ENCODE results near the gene PEMT.

Gene PEMT

DNA sequence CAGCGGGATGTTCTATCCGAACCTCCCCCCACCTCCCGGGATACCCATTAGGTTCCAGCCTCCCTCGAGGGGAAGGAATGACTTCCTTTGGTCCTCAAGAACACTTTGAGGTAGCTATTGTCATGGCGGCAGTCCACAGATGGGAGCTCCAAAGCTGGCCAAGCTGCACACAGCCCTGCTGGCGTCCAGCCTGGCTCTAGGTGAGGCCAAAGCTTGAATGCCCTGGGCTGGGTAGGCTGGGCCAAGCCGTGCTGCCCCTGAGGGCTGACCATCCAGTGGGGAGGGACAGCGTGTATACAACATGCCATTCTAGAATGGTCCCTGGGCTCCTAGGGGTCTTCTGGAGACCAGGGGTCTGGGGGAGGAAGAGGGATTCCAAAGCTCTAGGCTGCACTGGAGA, 43.5 kb downstream of the PEMT start:
- Histone ChIP-seq H3K9me3 (ENCODE audit: control insufficient read depth, low read length) (no peaks in the 10 kb centered on the region), H3K9ac (ENCODE audit: low read length) (no peak overlapping the region), H3K4me1 (ENCODE audit: control insufficient read depth, insufficient read depth, low read length) (peaks cover 25% of the 10 kb centered on the region), H3K36me3 (ENCODE audit: control insufficient read depth, insufficient read depth, low read length, severe bottlenecking) (peaks cover 33% of the 10 kb centered on the region), H3K4me3 (ENCODE audit: low read length) (no peak overlapping the region), H3K27me3 (replicated peaks; ENCODE audit: control insufficient read depth, insufficient read depth, low read length) (no peaks in the 10 kb centered on the region)
- no peak for DNase-seq (ENCODE audit: low read depth)

DNA sequence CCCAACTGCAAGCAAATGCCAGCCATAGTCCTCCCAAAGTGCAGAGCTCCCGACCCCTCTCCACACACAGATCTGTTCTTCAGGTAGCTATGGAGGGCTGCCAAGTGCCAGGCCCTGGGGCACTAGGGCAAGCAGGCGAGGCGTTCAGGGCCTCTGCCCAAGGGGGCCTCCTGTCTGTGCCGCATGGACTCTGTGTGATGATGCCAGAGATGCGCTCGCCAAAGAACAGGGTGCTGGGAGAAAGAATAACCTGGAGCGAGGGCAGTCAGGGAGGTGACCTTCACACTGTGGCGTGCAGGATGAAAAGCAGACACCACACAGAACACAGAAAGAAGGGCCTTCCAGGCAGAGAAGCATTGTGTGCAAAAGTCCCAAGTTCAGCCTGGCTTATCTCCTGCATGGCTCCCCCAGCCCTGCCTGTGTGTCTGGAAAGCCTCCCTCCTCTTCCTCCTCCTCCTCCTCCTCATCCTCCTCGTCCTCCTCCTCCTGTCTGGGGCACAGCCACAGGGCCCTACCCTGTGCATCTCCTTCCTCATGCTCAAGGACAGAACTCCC, 44.2 kb downstream of the PEMT start:
- Histone ChIP-seq H3K27me3 (replicated peaks; ENCODE audit: control insufficient read depth, insufficient read depth, low read length) (no peaks in the 10 kb centered on the region), H3K4me3 (ENCODE audit: low read length) (no peak overlapping the region), H3K9me3 (ENCODE audit: control insufficient read depth, low read length) (no peaks in the 10 kb centered on the region), H3K4me1 (ENCODE audit: control insufficient read depth, insufficient read depth, low read length) (peaks cover 25% of the 10 kb centered on the region), H3K36me3 (ENCODE audit: control insufficient read depth, insufficient read depth, low read length, severe bottlenecking) (peaks cover 30% of the 10 kb centered on the region), H3K9ac (ENCODE audit: low read length) (no peak overlapping the region)
- no peak for DNase-seq (ENCODE audit: low read depth)

- DNase-seq (ENCODE audit: low read depth) = no peak
- Histone ChIP-seq H3K4me1 (ENCODE audit: control insufficient read depth, insufficient read depth, low read length) (peaks cover 23% of the 10 kb centered on the region), H3K36me3 (ENCODE audit: control insufficient read depth, insufficient read depth, low read length, severe bottlenecking) (peaks cover 29% of the 10 kb centered on the region), H3K4me3 (ENCODE audit: low read length) (no peak overlapping the region), H3K27me3 (replicated peaks; ENCODE audit: control insufficient read depth, insufficient read depth, low read length) (no peaks in the 10 kb centered on the region), H3K9me3 (ENCODE audit: control insufficient read depth, low read length) (no peaks in the 10 kb centered on the region), H3K9ac (ENCODE audit: low read length) (peak overlapping the region; percentile 28)
These were observed 44.9 kb downstream of the PEMT start for GRCh38 chr17:17546399-17547185.

- H3K4me1 ChIP-seq (ENCODE audit: control insufficient read depth, insufficient read depth, low read length) = peaks cover 18% of the 10 kb centered on the region
- peak overlapping the region; percentile 28 for H3K9ac ChIP-seq (ENCODE audit: low read length)
- H3K4me3 ChIP-seq (ENCODE audit: low read length) = no peak overlapping the region
These were observed 45.5 kb downstream of the PEMT start for GRCh38 chr17:17545984-17546383.

GRCh38 chr17:17545031-17545820, 46.3 kb downstream of the PEMT start:
- Histone ChIP-seq H3K36me3 (ENCODE audit: control insufficient read depth, insufficient read depth, low read length, severe bottlenecking) (peaks cover 22% of the 10 kb centered on the region), H3K9ac (ENCODE audit: low read length) (no peak overlapping the region), H3K4me1 (ENCODE audit: control insufficient read depth, insufficient read depth, low read length) (peaks cover 18% of the 10 kb centered on the region), H3K27me3 (replicated peaks; ENCODE audit: control insufficient read depth, insufficient read depth, low read length) (no peaks in the 10 kb centered on the region), H3K9me3 (ENCODE audit: control insufficient read depth, low read length) (no peaks in the 10 kb centered on the region), H3K4me3 (ENCODE audit: low read length) (no peak overlapping the region)
- peak; percentile 77 for DNase-seq (ENCODE audit: low read depth)

More at GRCh38 chr17:17545984-17546383, 45.5 kb downstream of the PEMT start:
- no peaks in the 10 kb centered on the region for H3K27me3 ChIP-seq (replicated peaks; ENCODE audit: control insufficient read depth, insufficient read depth, low read length)
- peaks cover 29% of the 10 kb centered on the region for H3K36me3 ChIP-seq (ENCODE audit: control insufficient read depth, insufficient read depth, low read length, severe bottlenecking)
- no peak for DNase-seq (ENCODE audit: low read depth)
- H3K9me3 ChIP-seq (ENCODE audit: control insufficient read depth, low read length) = no peaks in the 10 kb centered on the region

DNA sequence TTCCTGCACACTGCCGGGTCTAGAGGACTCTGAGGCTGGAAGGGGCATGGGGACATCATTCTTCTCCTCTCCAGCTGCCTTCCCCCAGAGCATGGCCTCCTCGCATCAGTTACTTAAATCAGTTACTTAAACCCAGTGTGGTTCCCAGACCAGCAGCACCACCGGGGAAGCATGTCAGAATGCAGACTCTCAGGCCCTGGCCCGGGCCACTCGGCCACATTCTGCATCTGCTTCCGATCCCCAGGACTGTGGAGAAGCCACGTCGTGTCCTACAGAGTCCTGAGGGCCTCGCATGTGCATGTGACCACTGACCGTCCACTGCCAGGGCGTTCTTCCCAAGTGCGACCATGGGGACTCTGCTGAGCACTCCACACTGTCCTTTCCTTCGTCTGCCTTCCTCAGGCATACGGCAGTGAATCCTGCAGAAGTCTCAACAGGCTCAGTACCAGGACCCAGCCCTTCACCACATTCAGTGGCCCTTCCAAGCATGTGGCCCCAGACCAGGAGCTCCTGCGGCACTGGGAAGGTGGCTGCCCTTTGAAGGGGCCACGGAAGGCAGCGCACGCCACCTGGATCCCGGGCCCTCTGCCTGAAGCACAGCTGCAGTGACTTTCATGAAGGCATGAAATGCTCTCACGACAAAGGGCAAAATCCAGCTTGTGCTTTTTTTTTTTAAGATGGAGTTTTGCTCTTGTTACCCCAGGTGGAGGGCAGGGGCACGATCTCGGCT, 48.4 kb downstream of the PEMT start:
- peaks cover 20% of the 10 kb centered on the region for H3K4me1 ChIP-seq (ENCODE audit: control insufficient read depth, insufficient read depth, low read length)

GRCh38 chr17:17541640-17542001, 49.9 kb downstream of the PEMT start:
- Histone ChIP-seq H3K9me3 (ENCODE audit: control insufficient read depth, low read length) (no peaks in the 10 kb centered on the region), H3K27me3 (replicated peaks; ENCODE audit: control insufficient read depth, insufficient read depth, low read length) (no peaks in the 10 kb centered on the region), H3K9ac (ENCODE audit: low read length) (no peak overlapping the region), H3K4me3 (ENCODE audit: low read length) (no peak overlapping the region), H3K4me1 (ENCODE audit: control insufficient read depth, insufficient read depth, low read length) (peaks cover 20% of the 10 kb centered on the region), H3K36me3 (ENCODE audit: control insufficient read depth, insufficient read depth, low read length, severe bottlenecking) (peaks cover 14% of the 10 kb centered on the region)
- DNase-seq (ENCODE audit: low read depth) = no peak

More for the DNA sequence above, 48.4 kb downstream of the PEMT start:
- Histone ChIP-seq H3K4me3 (ENCODE audit: low read length) (no peak overlapping the region), H3K9ac (ENCODE audit: low read length) (no peak overlapping the region), H3K9me3 (ENCODE audit: control insufficient read depth, low read length) (no peaks in the 10 kb centered on the region), H3K27me3 (replicated peaks; ENCODE audit: control insufficient read depth, insufficient read depth, low read length) (no peaks in the 10 kb centered on the region), H3K36me3 (ENCODE audit: control insufficient read depth, insufficient read depth, low read length, severe bottlenecking) (peaks cover 13% of the 10 kb centered on the region)
- DNase-seq (ENCODE audit: low read depth) = no peak

- DNase-seq (ENCODE audit: low read depth) = no peak
- no peaks in the 10 kb centered on the region for H3K27me3 ChIP-seq (replicated peaks; ENCODE audit: control insufficient read depth, insufficient read depth, low read length)
- peaks cover 21% of the 10 kb centered on the region for H3K4me1 ChIP-seq (ENCODE audit: control insufficient read depth, insufficient read depth, low read length)
- no peak overlapping the region for H3K9ac ChIP-seq (ENCODE audit: low read length)
- no peak overlapping the region for H3K4me3 ChIP-seq (ENCODE audit: low read length)
- H3K9me3 ChIP-seq (ENCODE audit: control insufficient read depth, low read length) = no peaks in the 10 kb centered on the region
- H3K36me3 ChIP-seq (ENCODE audit: control insufficient read depth, insufficient read depth, low read length, severe bottlenecking) = peaks cover 14% of the 10 kb centered on the region
These were observed 50.4 kb downstream of the PEMT start for GRCh38 chr17:17540935-17541639.

DNA sequence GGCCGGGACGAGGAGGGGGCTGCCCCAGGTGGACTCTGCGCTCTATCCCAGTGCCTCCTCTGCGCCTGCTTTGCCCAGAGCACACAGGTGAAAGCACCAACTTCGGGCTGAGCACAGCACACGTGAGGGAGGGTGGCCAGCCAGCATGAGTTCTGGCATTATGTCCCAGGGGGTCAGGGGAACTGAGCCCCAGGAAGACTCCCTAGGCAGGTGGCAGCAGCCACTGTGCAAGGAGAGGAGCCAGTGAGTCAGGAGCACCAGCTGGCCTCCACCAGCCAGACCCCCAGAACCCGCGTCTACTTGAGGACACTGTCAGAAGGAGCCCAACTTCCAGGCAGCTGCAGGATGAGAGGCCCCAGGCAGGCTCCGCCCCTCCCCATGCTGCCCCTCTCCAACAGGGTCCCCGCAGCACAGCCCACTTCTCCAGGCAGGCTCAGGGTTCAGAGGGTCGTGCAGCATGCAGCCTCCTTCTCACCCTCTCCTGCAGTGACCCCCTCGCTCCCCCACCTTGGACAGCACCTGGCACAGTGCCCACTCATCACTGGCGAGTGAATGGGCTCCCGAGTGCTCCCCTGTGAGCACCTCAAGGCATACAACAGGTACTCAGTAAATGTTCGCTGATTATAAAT, 51.1 kb downstream of the PEMT start:
- Histone ChIP-seq H3K4me3 (ENCODE audit: low read length) (no peak overlapping the region), H3K9me3 (ENCODE audit: control insufficient read depth, low read length) (no peaks in the 10 kb centered on the region), H3K27me3 (replicated peaks; ENCODE audit: control insufficient read depth, insufficient read depth, low read length) (no peaks in the 10 kb centered on the region), H3K9ac (ENCODE audit: low read length) (no peak overlapping the region), H3K36me3 (ENCODE audit: control insufficient read depth, insufficient read depth, low read length, severe bottlenecking) (peaks cover 14% of the 10 kb centered on the region), H3K4me1 (ENCODE audit: control insufficient read depth, insufficient read depth, low read length) (peaks cover 16% of the 10 kb centered on the region)
- DNase-seq (ENCODE audit: low read depth) = no peak

DNA sequence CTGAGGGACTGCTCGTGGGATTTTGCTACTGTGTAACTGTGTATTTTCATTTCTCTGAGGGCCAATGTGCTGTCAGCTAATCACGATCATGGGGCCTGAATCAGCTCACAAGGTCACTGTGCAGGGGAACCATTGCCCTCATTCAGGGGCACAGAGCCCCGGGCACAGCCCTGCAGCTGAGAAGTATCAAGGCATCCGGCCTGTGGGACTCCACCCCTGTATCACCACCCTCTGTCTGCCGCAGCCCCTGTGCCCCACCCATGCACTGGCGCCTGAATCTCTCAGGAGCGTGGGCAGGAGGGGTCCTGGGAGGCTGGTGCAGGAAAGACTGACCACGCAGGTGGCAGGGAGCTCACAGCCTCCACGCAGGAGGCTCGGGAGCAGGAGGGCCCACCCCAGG, 51.9 kb downstream of the PEMT start:
- DNase-seq (ENCODE audit: low read depth) = no peak
- Histone ChIP-seq H3K9ac (ENCODE audit: low read length) (no peak overlapping the region), H3K36me3 (ENCODE audit: control insufficient read depth, insufficient read depth, low read length, severe bottlenecking) (peaks cover 14% of the 10 kb centered on the region), H3K9me3 (ENCODE audit: control insufficient read depth, low read length) (no peaks in the 10 kb centered on the region), H3K27me3 (replicated peaks; ENCODE audit: control insufficient read depth, insufficient read depth, low read length) (no peaks in the 10 kb centered on the region), H3K4me3 (ENCODE audit: low read length) (no peak overlapping the region), H3K4me1 (ENCODE audit: control insufficient read depth, insufficient read depth, low read length) (peaks cover 11% of the 10 kb centered on the region)
